HG02870 (cell line): ENCODE data around the gene TRIO.

Experiments
- ATAC-seq: cut with Tn5 transposase; IDR thresholded peaks from one replicate; pipeline ENCODE4 v1.9.1; 2021; ENCODE audit warnings: mild to moderate bottlenecking, moderate library complexity; ENCODE audit not compliant: unreplicated experiment

TRIO gene

GRCh38 chr5:14492331-14492964, 349.3 kb downstream of the TRIO start:
- no peak for ATAC-seq

- ATAC-seq = no peak
These were observed 352.2 kb downstream of the TRIO start for GRCh38 chr5:14495301-14495700.

- no peak for ATAC-seq
These were observed 354.2 kb downstream of the TRIO start for GRCh38 chr5:14497311-14497710.

GRCh38 chr5:14501353-14502293, 358.5 kb downstream of the TRIO start:
- no peak for ATAC-seq

GRCh38 chr5:14502294-14502690, 359.1 kb downstream of the TRIO start:
- no peak for ATAC-seq

- ATAC-seq = no peak
These were observed 360.0 kb downstream of the TRIO start for GRCh38 chr5:14503017-14503680.

- no peak for ATAC-seq
These were observed 360.7 kb downstream of the TRIO start for GRCh38 chr5:14503681-14504331.

GRCh38 chr5:14504332-14504727, 361.2 kb downstream of the TRIO start:
- no peak for ATAC-seq

GRCh38 chr5:14504816-14505215, 361.7 kb downstream of the TRIO start:
- ATAC-seq = no peak

GRCh38 chr5:14505310-14506139, 362.4 kb downstream of the TRIO start:
- ATAC-seq = no peak

GRCh38 chr5:14506140-14506538, 363.0 kb downstream of the TRIO start:
- ATAC-seq = no peak

GRCh38 chr5:14506661-14507060, 363.5 kb downstream of the TRIO start:
- ATAC-seq = no peak

GRCh38 chr5:14507156-14507941, 364.2 kb downstream of the TRIO start:
- ATAC-seq = no peak

- ATAC-seq = no peak
These were observed 364.9 kb downstream of the TRIO start for GRCh38 chr5:14508046-14508445.

GRCh38 chr5:14509556-14509955, 366.4 kb downstream of the TRIO start:
- ATAC-seq = no peak

- no peak for ATAC-seq
These were observed 367.1 kb downstream of the TRIO start for GRCh38 chr5:14510156-14510734.

GRCh38 chr5:14510880-14511279, 367.7 kb downstream of the TRIO start:
- no peak for ATAC-seq

- ATAC-seq = no peak
These were observed 369.4 kb downstream of the TRIO start for GRCh38 chr5:14512574-14512973.

GRCh38 chr5:14513266-14513665, 370.1 kb downstream of the TRIO start:
- ATAC-seq = no peak
